ENCODE measurements around the gene ZNF346. TPM values are rescaled to one million over a fixed set of nuclear protein-coding genes. Genes with fewer than 3 reads are reported as not detected.
"Not testable (repeated sequence)": the region's sequence is repeated elsewhere in the genome, so short reads cannot be mapped to it uniquely, and the experiment has no call there.

The ZNF346 gene
- total and polyA plus RNA-seq, 4 donors: 6.6 to 31.5 (median 9.6) TPM

DNA sequence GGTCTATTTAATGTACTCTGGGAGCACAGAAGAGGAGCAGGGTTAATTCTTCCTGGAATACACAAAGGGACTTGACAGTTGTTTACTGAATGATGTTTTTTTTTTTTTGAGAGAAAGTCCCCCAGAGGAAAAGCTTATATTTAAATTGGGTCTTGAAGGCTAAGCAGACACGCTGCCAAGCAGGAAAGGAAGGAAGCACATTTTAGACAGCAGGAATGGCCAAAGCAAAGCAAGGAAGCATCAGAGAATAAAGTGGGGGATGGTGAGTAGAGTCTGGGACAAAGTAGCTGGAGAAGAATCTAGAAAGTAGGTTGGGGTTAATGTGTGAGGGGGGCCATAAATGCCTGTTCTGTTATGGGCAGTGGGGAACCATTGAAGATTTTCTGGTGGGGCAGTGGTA, 21.5 kb downstream of the ZNF346 start:
- DNase-seq: peak in 1 of 3 donors; percentile 30
- H3K9ac ChIP-seq (ENCODE audit: insufficient read depth in 1 of 2, low read length in 2 of 2): no peak overlapping the region
- H3K27ac ChIP-seq (ENCODE audit: low read depth in 1 of 2, low read length in 1 of 2): peak overlapping the region in 1 of 2 donors; percentile 42
- peaks cover 17 to 26% (median 20%) of the 10 kb centered on the region in 4 donors for H3K36me3 ChIP-seq (ENCODE audit: control insufficient read depth in 4 of 4, insufficient read depth in 4 of 4, low read length in 4 of 4)
- ATAC-seq (ENCODE audit: insufficient read depth, low FRiP score): no peak
- no peaks in the 10 kb centered on the region for H3K27me3 ChIP-seq (ENCODE audit: control insufficient read depth in 3 of 3, insufficient read depth in 3 of 3, low read length in 2 of 3)
- no peak overlapping the region for H3K4me3 ChIP-seq
- no peaks in the 10 kb centered on the region for H3K9me3 ChIP-seq (ENCODE audit: control insufficient read depth in 4 of 4, insufficient read depth in 3 of 4, low read length in 3 of 4)
- TF ChIP-seq, protein P1, sequence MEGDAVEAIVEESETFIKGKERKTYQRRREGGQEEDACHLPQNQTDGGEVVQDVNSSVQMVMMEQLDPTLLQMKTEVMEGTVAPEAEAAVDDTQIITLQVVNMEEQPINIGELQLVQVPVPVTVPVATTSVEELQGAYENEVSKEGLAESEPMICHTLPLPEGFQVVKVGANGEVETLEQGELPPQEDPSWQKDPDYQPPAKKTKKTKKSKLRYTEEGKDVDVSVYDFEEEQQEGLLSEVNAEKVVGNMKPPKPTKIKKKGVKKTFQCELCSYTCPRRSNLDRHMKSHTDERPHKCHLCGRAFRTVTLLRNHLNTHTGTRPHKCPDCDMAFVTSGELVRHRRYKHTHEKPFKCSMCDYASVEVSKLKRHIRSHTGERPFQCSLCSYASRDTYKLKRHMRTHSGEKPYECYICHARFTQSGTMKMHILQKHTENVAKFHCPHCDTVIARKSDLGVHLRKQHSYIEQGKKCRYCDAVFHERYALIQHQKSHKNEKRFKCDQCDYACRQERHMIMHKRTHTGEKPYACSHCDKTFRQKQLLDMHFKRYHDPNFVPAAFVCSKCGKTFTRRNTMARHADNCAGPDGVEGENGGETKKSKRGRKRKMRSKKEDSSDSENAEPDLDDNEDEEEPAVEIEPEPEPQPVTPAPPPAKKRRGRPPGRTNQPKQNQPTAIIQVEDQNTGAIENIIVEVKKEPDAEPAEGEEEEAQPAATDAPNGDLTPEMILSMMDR (IDR thresholded peaks at IDR 0.05; ENCODE audit: control extremely low read depth, extremely low read depth): no peak
- H3K4me1 ChIP-seq (ENCODE audit: control insufficient read depth in 5 of 5, insufficient read depth in 5 of 5, low read length in 5 of 5): no peaks in the 10 kb centered on the region
- 62 to 80% methylated on average over 1 of the region's 1 CpG for WGBS, 2 donors

- peaks cover 20 to 29% (median 25%) of the 10 kb centered on the region in 4 donors for H3K36me3 ChIP-seq (ENCODE audit: control insufficient read depth in 4 of 4, insufficient read depth in 4 of 4, low read length in 4 of 4)
- TF ChIP-seq, protein P1 (IDR thresholded peaks at IDR 0.05; ENCODE audit: control extremely low read depth, extremely low read depth): no peak
- H3K4me3 ChIP-seq: no peak overlapping the region
- no peaks in the 10 kb centered on the region for H3K9me3 ChIP-seq (ENCODE audit: control insufficient read depth in 4 of 4, insufficient read depth in 3 of 4, low read length in 3 of 4)
- no peaks in the 10 kb centered on the region for H3K4me1 ChIP-seq (ENCODE audit: control insufficient read depth in 5 of 5, insufficient read depth in 5 of 5, low read length in 5 of 5)
- no peaks in the 10 kb centered on the region for H3K27me3 ChIP-seq (ENCODE audit: control insufficient read depth in 3 of 3, insufficient read depth in 3 of 3, low read length in 2 of 3)
- H3K27ac ChIP-seq (ENCODE audit: low read depth in 1 of 2, low read length in 1 of 2): peak overlapping the region in 1 of 2 donors; percentile 42
- H3K9ac ChIP-seq (ENCODE audit: insufficient read depth in 1 of 2, low read length in 2 of 2): no peak overlapping the region
- 92% methylated on average over 1 of the region's 1 CpG for WGBS, 2 donors
- ATAC-seq (ENCODE audit: insufficient read depth, low FRiP score) (no peak), DNase-seq (no peak)
Observed at GRCh38 chr5:177044641-177045040, 22.1 kb downstream of the ZNF346 start.

- WGBS, 2 donors: 95 to 99% methylated on average over 4 of the region's 4 CpGs
Observed at GRCh38 chr5:177045631-177046030, 23.1 kb downstream of the ZNF346 start.

GRCh38 chr5:177048531-177048930, 26.0 kb downstream of the ZNF346 start:
- H3K9ac ChIP-seq (ENCODE audit: insufficient read depth in 1 of 2, low read length in 2 of 2); H3K27ac ChIP-seq (ENCODE audit: low read depth in 1 of 2, low read length in 1 of 2); H3K9me3 ChIP-seq (ENCODE audit: control insufficient read depth in 4 of 4, insufficient read depth in 3 of 4, low read length in 3 of 4); H3K4me1 ChIP-seq (ENCODE audit: control insufficient read depth in 5 of 5, insufficient read depth in 5 of 5, low read length in 5 of 5); ATAC-seq (ENCODE audit: insufficient read depth, low FRiP score); H3K27me3 ChIP-seq (ENCODE audit: control insufficient read depth in 3 of 3, insufficient read depth in 3 of 3, low read length in 2 of 3); H3K4me3 ChIP-seq; DNase-seq: not testable (repeated sequence)
- H3K36me3 ChIP-seq (ENCODE audit: control insufficient read depth in 4 of 4, insufficient read depth in 4 of 4, low read length in 4 of 4): peaks cover 11 to 36% (median 19%) of the 10 kb centered on the region in 4 donors
- 95% methylated on average over 7 of the region's 7 CpGs for WGBS, 2 donors

More at GRCh38 chr5:177045631-177046030, 23.1 kb downstream of the ZNF346 start:
- ATAC-seq (ENCODE audit: insufficient read depth, low FRiP score) (no peak), DNase-seq (no peak)
- Histone ChIP-seq H3K9me3 (ENCODE audit: control insufficient read depth in 4 of 4, insufficient read depth in 3 of 4, low read length in 3 of 4) (no peaks in the 10 kb centered on the region), H3K36me3 (ENCODE audit: control insufficient read depth in 4 of 4, insufficient read depth in 4 of 4, low read length in 4 of 4) (peaks cover 23 to 33% (median 28%) of the 10 kb centered on the region in 4 donors), H3K27ac (ENCODE audit: low read depth in 1 of 2, low read length in 1 of 2) (no peak overlapping the region), H3K9ac (ENCODE audit: insufficient read depth in 1 of 2, low read length in 2 of 2) (no peak overlapping the region), H3K27me3 (ENCODE audit: control insufficient read depth in 3 of 3, insufficient read depth in 3 of 3, low read length in 2 of 3) (no peaks in the 10 kb centered on the region), H3K4me3 (no peak overlapping the region), H3K4me1 (ENCODE audit: control insufficient read depth in 5 of 5, insufficient read depth in 5 of 5, low read length in 5 of 5) (no peaks in the 10 kb centered on the region)
- TF ChIP-seq, protein P1 (IDR thresholded peaks at IDR 0.05; ENCODE audit: control extremely low read depth, extremely low read depth): no peak

Data from lung (tissue), 12 donors.